ENCODE measurements around the gene ARHGAP4.
A peak's percentile ranks its signal among the peaks of the same experiment; 100 is the strongest.

Gene ARHGAP4

DNA sequence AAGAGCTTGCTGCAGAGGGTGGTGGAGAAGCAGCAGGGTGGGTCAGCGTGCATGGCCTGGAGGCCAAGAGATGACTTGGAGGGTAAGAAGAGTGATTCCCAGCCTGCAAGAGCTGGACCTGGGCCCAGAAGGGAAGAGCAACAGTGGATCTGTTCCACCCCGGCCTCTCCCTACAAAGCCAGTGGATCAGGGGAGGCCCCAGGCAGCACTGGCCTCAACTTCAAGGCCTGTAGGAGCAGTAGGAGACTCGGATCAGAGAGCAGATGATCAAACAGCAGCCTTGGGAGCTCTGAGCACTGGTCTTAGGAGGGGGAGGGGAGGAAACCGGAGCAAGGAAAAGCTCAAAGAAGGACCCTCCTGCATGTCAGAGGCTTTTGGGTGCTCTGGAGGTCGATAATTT, 47.7 kb downstream of the ARHGAP4 start:
- no peak for DNase-seq

DNA sequence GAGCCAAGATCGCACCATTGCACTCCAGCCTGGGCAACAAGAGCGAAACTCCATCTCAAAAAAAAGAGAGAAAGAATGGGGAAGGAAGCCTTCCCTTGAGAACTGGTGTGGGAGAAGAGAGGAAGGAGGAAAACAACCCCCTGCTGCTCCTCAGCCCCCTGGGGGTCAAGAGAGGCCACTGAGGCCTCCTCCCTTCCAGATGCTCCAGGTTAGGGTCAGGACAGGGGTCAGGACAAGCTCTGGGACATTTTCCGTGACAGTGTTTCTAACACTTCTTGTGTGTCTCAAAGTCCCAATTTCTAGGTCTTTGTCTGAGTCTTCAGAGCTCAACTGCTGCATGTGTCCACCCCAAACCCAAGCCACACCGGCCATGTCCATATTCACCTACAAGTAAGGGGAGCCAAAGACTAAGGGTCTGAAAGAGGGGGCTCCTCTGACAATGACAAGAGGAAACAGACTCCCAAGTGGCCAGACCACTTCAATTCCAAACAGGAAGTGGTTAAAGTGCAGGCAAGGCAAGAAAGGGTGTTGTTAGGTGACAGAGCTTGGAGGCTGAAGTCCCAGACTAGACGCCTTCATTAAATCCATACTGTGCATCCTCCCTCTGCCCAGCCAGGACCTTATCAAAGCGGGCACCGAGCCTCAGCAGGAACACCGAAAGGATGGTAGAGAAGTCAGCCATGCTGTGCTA, 48.3 kb downstream of the ARHGAP4 start:
- no peak for DNase-seq

DNA sequence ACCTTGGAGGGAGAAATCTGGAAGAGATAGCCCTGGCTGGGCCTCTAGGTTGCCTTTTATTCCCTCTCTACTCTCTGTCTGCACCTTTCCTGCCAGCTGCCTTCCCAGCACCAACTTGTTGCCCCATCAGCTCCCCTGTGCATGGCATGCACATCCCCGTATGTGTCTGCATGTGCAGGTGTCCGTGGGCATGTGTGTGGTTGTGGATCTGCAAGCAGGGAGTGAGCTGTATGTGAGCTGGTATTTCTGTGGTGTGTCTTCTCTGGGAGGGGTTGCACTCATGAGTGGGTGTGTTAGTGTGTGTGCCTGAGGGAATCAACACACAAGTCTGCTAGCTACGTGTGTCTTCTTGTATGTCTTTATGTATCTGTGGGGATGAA, 50.0 kb downstream of the ARHGAP4 start:
- no peak for DNase-seq

DNA sequence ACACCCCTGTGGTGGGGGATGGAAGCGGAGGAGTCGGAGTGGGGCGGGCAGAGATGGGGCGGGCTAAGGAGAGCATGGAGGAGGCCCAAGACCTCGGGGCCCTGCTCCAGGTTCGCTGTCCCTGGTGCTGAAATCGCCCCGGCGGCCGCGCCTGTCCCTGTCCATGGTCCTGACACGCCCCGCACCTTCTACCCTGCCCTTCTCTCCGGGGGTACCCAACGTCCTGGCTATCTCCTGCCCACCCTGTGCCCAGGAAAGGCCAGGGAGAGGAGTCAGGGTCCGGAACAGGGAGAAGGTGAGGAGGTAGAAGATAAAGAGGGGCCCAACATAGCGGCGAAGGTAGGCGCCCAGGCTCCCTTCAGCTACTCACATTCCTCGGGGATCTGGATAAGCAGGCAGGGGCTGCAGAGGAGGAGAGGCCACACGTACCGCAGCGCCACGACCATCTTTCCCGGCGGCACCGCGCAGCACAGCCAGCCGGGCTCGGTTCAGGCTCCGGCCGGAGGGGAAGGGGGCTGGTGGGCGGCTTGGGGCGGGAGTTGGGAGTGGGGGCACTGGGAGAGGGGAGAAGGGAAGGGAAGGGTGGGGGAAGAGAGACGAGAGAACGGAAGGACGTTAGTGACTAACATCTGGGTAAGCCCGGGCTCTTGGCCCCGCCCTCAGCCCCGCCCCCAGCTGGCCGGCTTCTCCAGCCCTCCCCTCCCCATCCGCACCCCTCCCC, 50.5 kb downstream of the ARHGAP4 start:
- peak; percentile 49 for DNase-seq

DNA sequence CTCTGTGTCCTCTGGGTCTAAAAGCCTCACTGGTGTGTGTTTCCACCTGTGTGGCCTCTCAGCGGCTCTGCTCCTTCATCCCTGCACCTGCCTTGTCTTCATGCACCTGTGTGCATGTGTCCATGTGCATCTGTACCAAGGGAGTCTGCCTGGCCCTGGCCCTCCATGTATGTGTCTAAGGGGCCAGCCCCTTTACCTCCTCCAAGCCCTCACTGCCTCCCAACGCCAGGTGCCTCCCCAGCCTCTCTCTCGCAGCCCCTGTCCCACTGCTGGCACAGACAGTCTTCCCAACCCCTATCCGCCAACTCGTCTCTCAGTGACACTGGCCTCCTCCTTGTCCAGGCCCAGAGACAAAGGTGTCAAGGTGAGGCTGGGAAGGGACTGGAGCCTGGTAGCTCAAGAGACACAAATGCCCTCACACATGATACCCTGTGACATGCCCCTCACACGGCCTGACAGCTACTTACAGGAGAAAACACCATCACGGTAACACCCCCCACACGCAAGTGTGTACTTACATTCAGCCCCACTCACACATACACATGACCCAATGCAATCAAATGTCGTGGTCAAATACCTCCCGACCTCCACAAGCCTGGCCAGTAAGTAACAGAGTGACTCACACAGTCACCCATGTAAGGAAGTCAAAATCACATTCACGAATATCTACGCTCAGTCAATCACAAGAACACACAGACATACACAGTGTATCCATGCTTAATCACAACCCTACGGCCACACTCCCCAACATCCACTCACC, 51.5 kb downstream of the ARHGAP4 start:
- no peak for DNase-seq

DNA sequence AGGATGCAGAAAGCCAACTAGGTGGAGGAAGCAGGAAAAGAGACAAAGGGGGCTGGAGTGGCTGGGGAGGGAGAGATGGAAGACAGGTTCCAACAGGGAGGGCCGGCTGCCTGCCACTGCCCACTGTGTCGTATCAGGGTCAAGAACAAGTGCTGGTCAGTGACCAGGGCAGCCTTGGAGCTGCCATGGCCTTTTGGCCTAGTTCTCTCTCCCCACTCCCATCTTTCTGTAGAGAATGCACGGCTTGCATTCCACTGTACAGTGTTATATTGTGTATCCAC, 52.0 kb downstream of the ARHGAP4 start:
- DNase-seq, result no peak

DNA sequence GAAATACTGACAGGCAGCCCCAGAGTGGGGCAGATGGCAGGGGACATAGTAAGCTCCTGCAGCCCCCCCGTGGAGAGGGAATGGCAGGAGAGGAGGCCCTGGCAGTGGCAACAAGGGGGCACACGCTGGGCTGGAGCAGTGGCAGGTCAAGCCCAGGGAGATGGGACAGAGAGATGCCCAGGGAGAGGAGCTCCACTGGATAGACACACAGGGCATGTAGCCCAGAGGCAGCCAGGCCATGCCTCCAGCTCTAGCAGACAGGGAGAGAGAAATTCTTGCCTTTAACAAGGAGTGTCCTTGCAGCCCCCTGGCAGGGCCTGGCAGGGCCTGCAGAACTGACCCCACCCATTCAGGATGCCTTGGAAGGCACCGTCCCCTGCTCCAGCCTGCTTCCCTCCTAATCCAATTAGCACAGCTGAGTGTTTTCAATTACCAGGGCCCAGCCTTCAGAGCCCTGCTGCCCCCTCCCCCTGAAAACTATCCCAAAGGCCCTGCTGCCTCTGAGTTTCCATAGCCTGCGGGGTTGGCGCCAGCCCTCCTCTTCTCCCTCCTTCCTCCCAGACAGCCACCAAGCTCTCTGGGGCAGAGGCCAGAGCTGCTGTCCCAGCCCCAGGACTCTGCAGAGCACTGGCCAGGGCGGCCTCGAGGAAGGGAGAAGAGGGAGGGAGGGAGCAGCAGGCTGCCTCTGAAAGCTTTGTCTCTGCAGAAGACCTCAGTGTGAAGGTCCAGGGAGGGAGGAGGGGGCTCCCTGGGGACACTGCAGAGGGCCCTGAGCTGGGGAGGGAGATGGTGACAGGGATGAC, 52.6 kb downstream of the ARHGAP4 start:
- no peak for DNase-seq

DNA sequence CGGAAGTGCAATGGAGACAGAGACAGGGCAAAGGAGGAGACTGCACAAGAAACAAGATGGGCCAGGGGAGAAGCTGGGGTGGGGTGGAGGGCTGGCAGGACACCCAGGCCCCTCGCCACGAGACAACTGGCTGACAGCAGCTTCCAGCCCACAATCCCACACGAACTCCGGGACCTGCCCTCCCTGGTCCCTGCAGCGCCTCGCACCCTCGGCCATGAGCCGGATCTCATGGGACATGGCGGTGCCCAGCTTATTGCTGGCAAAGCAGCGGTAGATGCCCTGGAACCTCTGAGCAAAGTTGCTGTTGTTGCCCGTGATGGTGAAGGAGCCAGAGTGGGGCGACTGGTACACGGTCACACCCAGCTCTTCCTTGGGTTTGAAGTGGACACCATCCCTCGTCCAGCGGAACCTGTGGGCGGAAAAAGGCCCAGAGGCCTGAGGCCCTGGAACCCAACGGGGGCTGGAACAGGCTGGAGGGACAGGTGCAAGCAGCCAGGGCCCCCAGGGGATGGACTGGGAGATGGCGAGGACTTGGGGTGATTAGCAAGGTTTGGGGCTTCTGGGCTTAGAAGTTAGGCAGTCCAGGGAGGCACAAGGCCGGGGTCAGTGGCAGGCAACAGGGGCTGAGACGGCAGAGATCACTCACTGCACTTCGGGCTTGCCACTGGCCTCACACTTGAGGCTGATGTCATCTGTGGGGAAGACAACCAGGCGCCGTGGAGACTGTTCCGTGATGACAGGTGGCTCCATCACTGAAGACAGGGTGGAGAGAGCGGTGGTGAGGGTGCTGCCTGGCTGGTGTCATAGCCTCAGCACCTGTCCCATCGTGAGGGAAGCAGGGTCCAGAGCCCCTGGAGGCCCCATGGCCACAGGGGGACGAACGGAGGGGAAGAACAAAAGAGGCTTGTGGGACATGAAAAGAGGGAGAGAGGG, 53.9 kb downstream of the ARHGAP4 start:
- no peak for DNase-seq

DNA sequence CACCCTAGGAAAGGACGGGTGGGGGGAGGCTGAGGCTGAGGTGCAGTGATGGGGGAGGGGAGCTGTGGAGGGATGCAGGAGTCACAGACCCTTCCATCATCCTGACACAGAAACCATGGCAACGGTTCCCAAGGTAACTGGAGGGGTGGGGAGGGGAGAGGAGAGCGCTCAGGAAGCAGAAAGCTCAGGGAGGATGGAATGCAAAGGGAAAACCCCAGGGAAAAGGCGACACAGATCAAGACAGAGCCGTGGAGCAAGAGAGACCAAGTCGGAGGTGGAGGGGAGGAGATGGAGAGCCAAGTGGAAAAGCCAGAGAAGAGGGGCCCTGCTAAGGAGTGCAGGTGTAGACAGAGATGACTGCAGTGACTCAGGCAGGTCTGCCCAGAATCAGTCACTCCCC, 54.6 kb downstream of the ARHGAP4 start:
- no peak for DNase-seq

DNA sequence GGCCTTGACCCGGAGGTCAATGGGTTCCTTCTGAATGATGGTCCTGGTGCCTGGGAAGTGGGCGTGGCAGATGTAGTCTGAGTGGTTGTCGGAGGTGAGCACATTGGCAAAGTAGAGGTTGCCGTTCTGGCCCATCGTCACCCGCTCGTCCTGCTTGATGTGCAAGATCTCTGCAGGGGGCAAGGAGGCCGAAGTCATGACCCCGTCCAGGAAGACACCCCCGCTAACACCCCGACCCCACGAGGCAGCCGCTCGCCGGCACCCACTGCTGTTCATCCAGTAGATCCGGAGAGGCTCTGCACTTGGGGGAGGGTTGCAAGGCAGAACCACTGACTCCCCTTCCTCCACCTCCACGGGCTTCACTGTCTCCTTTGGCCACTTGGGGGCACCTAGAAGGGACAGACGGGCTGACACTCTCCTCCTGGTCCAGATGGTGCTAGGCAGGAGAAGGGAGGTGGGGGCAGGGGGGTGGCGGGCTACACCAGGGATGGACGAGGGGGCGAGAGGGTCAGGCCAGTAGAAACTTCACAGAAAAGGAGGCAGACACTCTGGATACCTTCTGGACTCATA, 55.2 kb downstream of the ARHGAP4 start:
- DNase-seq, result no peak

DNA sequence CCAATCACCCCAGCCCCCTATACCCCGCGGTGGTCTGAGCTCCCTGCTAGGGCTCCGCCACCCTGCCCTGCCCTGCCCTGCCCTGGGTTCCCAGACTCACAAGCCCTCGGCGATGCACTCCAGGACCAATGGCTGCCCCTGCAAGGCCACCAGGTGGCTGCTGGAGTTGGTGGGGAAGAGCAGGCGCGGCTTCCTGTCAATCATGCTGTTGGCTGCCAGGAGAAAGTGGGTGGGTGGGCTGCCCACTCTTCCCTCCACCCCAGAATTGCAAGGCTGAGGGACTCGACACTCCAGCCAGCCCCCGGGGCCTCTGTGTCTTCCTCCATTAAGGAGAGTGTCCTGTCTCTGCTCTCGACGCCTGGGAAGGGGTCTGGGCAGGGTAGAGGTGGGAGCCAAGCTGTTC, 55.8 kb downstream of the ARHGAP4 start:
- no peak for DNase-seq

DNA sequence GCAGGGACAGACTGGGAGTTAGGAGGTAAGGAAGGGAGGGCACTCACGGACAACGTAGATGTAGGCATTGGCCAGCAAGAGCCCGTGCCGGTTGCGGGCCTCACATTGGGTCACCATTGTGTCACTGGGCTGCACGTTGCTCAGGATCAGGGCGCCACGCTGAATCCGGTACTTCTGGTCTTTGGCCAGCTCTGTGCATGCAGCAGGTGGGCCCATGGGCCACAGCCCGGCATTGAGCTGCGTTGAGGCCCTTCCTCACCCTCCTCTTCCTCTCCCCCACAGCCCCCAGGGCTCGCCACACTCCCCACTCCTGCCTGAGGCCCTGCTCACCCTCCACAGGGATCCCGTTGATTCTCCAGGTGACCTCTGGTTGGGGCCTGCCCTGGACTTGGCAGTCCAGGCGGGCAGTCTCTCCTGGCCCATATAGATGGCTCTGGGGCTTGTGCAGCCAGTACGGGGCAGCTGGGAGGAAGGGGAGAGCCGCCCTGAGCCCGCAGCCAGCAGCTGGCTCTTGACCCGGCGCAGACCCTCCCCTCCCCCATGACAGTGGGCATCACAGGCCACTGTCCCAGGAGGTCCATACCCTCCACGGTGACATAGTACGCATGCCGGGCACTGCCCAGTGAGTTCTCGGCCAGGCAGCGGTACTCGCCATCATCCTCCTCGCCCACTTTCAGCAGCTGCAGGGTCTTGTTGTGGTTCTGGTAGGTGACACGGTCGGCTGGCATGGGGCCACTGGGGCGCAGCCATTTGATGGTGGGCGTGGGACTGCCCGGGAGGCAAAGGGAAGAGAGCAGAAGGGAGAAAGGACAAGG, 56.4 kb downstream of the ARHGAP4 start:
- DNase-seq, result no peak

DNA sequence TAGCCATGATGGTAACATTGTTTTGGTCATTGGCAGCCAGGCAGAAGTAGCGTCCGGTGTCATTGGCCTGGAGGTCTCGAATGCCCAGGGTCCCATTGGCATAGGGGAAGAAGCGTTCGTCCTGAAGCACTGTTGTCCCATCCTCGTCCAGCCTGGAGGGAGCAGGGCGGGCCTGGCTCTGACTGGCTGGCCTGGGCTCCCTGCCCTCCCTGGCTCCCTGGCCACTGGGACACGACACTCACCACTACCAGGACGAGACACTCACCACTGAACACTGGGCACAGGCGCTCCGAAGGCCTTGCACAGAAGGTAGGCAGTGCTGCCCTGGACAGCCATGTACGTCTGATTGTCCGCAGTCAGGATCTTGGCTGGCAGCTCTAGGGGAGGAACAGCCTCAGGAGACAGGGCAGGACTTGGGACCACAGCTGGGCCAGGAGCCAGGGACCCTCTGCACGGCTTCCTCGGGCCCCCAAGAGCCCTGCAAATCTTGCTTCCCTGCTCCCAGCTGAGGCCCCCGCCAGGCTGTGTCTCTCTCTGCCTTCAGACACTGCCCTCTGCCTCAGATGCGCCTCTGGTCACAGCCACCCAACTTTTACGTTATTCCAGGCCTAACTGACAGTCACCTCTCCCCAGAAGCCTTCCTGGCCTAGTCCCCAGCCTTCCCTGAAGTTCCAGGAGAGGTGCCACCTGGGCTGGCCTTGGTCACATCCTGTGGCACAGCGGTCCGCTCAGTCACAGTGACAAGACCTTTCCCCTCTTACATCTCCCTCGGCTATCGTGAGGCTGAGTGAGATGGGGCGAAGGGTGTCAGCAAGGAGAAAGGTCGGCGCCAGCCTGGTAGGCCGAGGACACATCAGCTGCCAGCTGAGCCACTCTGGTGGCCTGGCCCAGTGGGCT, 57.2 kb downstream of the ARHGAP4 start:
- no peak for DNase-seq

DNA sequence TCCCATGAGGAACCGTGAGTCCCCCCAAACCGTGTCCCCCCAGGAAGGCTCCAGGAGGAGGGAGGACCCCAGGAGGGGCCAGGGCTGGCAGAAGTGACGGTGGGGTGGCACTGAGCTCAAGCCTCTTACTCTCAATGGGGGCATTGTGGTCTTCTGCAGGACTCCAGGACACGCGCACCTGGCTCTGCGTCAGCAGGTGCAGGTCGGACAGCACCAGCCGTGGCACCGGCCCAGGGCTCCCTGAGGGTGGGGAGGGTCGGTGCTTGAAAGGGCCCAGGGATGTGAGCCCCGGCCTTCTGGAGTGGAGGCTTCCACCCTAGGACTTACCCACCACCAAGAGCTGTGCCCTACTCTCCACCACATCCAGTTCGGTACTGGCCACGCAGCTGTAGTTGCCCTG, 58.4 kb downstream of the ARHGAP4 start:
- no peak for DNase-seq

DNA sequence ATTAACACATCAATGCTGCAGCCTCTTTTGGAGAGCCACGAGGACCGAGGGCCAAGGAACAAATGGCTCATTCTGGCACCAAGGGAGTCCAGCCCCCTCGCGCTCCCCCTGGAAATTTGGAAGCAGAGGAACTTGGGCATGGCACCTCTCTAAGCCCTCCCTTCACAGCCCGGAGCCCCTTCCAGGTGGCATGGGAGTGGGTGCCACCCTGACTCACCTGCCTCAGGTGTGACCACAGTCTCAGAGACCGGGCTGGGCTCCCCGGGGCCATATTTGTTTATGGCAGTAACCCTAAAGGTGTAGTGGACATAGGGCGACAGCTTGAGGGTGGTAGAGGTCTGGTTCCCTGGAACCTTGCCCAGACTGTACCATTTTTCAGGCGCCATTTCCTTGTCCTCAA, 58.9 kb downstream of the ARHGAP4 start:
- DNase-seq, result no peak

DNA sequence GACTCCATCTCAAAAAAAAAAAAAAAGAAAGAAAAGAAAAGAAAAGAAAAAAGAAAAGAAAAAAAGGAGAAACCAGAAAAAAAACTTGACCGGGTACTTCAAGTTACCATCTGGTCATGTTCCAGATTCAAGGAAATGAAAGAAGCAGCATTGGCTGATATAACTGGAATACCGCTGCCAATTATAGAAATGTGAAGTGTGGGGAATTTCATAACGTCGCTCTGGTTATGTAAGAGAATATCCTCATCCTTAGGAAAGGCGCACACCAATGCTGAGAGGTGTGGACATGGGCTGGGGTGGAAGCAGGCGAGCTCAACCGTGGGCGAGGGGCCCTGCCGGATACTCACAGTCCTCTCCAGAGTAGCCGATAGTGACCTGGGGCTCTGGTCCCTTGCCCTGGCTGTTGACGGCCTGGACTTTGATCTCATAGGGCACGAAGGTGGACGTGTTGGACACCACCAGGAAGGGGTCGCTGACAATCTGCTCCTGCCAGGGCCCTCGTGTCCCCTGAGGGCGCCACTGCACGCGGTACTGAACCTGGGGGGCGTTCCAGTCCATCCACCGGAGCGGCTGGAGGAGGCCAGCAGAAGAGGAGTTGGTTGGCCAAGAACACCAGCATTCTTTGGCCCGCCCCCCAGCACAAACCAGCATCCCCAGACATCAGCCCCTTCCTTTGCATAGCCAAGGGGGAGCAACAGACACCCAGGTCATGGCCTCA, 59.6 kb downstream of the ARHGAP4 start:
- no peak for DNase-seq

DNA sequence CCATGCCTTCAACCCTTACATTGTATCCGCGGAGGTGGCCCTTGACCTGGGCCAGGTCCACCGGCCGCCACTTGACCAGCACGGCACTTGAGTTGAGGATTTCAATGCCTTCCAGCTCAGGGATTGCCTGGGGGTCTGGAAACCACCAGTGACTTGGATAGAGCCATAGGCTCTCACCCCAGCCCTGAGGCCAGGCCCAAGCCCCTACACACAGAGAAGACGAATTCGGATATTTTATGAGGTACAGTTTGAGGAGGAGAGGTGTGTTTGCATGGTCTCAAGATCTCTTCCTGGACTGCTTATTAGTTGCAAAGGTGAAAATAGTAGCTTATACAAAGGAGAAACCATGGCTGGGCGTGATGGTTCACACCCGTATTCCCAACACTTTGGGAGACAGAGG, 60.4 kb downstream of the ARHGAP4 start:
- no peak for DNase-seq

DNA sequence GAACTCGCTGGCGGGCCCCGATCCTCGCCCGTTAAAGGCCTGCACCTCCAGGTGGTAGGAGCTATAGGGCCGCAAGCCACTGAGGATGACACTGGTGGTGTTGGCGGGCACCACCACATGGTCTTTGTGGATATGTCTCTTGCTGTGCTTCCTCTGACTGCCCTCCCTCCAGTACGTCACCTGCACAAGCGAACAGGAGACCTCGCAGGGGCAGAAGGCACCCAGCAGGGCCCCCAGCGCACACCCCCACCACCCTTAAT, 60.8 kb downstream of the ARHGAP4 start:
- DNase-seq, result no peak

DNA sequence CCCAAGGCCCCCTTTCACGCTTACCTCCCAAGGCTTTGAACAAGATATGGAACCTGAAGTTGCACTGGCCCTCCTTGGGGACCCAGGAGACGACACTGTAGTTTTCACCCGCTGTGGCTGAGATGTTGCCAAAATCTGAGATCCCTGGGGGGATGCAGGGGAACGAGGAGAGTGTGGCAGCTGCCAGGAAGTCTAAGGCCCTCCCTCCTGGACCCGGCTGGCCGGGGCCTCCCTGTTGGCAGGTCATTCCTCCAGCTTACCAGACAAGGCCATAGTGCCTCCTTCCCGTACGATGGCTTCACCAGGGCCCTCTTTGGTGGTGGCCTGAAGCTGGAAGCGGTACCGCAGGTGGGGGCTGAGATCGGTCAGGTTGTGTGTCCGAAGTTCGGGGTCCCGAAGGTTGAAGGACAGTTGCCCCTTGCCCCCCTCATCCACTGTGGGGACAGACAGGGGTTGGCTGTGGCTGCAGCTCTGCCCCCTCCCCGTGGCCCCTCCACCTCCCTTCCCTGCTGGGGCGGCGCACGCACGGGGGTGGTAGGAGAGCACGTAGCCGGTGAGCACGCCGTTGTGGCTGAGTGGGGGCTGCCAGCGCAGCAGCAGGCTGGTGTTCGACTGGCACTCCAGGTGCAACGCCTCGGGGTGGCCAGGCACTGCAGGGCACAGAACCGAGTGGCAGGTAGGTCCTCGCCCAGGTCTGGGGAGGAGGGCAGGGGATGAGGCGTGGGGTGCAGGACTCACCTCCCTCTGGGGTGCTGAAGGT, 61.3 kb downstream of the ARHGAP4 start:
- no peak for DNase-seq
